ENCODE results near the gene DUSP12.

DUSP12 gene

GRCh38 chr1:161768986-161769672, 19.5 kb downstream of the DUSP12 start:
- TF ChIP-seq SIN3A (IDR thresholded peaks at IDR 0.05; ENCODE audit: borderline replicate concordance, insufficient read depth, low read length) (no peak), TAF1 (IDR thresholded peaks at IDR 0.05; ENCODE audit: borderline replicate concordance, insufficient read depth, low read length) (no peak), REST (IDR thresholded peaks at IDR 0.05; ENCODE audit: insufficient read depth in 1 of 2, low read depth in 2 of 2, low read length in 2 of 2) (no peak), FOXP2 (optimal IDR thresholded peaks at IDR 0.05; ENCODE audit: borderline replicate concordance, extremely low read depth, extremely low read length, insufficient read depth) (no peak), POLR2AphosphoS5 (IDR thresholded peaks at IDR 0.05; ENCODE audit: low read depth, low read length) (no peak)

- TF ChIP-seq TAF1 (IDR thresholded peaks at IDR 0.05; ENCODE audit: borderline replicate concordance, insufficient read depth, low read length) = no peak
- TF ChIP-seq FOXP2 (optimal IDR thresholded peaks at IDR 0.05; ENCODE audit: borderline replicate concordance, extremely low read depth, extremely low read length, insufficient read depth) = no peak
- no peak for TF ChIP-seq REST (IDR thresholded peaks at IDR 0.05; ENCODE audit: insufficient read depth in 1 of 2, low read depth in 2 of 2, low read length in 2 of 2)
- no peak for TF ChIP-seq POLR2AphosphoS5 (IDR thresholded peaks at IDR 0.05; ENCODE audit: low read depth, low read length)
- no peak for TF ChIP-seq SIN3A (IDR thresholded peaks at IDR 0.05; ENCODE audit: borderline replicate concordance, insufficient read depth, low read length)
These were observed 20.7 kb downstream of the DUSP12 start for GRCh38 chr1:161770250-161770649.

GRCh38 chr1:161771161-161771560, 21.6 kb downstream of the DUSP12 start:
- TF ChIP-seq FOXP2 (optimal IDR thresholded peaks at IDR 0.05; ENCODE audit: borderline replicate concordance, extremely low read depth, extremely low read length, insufficient read depth) (no peak), TAF1 (IDR thresholded peaks at IDR 0.05; ENCODE audit: borderline replicate concordance, insufficient read depth, low read length) (no peak), POLR2AphosphoS5 (IDR thresholded peaks at IDR 0.05; ENCODE audit: low read depth, low read length) (no peak), SIN3A (IDR thresholded peaks at IDR 0.05; ENCODE audit: borderline replicate concordance, insufficient read depth, low read length) (no peak), REST (IDR thresholded peaks at IDR 0.05; ENCODE audit: insufficient read depth in 1 of 2, low read depth in 2 of 2, low read length in 2 of 2) (no peak)

GRCh38 chr1:161771973-161772372, 22.4 kb downstream of the DUSP12 start:
- TF ChIP-seq SIN3A (IDR thresholded peaks at IDR 0.05; ENCODE audit: borderline replicate concordance, insufficient read depth, low read length) (no peak), POLR2AphosphoS5 (IDR thresholded peaks at IDR 0.05; ENCODE audit: low read depth, low read length) (no peak), REST (IDR thresholded peaks at IDR 0.05; ENCODE audit: insufficient read depth in 1 of 2, low read depth in 2 of 2, low read length in 2 of 2) (0 out of 4 replicates have a peak, but pooled peaks of 1 of the 2 experiments have one; percentile 18), TAF1 (IDR thresholded peaks at IDR 0.05; ENCODE audit: borderline replicate concordance, insufficient read depth, low read length) (no peak)

All from PFSK-1 (cell line).